GM12878 (cell line): Measurements from ENCODE around the gene HS6ST1. TPM values are rescaled to one million over a fixed set of nuclear protein-coding genes. Genes with fewer than 3 reads are reported as not detected.

Experiments used
- ATAC-seq: fragments of 200-7000 bp; cut with Tn5 transposase; 3 replicates; pipeline ENCODE4 v1.9.1; 2020; ENCODE audit warnings: mild to moderate bottlenecking, moderate library complexity
- BruUV-seq: library from RNA; stranded (reverse); fragments of 400-500 nt; replicated peaks from 2 replicates; lab custom pipeline; 2021; lab: Mats Ljungman, UMichigan
- CTCF ChIA-PET: fragments of 300-600 bp; sonication (Branson Sonifier 250); formaldehyde crosslinking; extraction: SDS; loops from one replicate; lab custom pipeline; 2021; ENCODE audit warnings: inconsistent platforms; lab: Yijun Ruan, JAX
- POLR2A ChIA-PET: fragments of 350-600 bp; formaldehyde crosslinking; extraction: SDS; loops from one replicate; lab custom pipeline; 2021; ENCODE audit warnings: inconsistent platforms; lab: Charles Lee
- RAD21 ChIA-PET: fragments of 300-600 bp; sonication (Branson Sonifier 250); formaldehyde crosslinking; loops from one replicate; lab custom pipeline; 2023; ENCODE audit warnings: antibody characterized with exemption; ENCODE audit not compliant: unreplicated experiment; lab: Charles Lee
- SMC1A ChIA-PET: fragments of 300-600 bp; sonication (Branson Sonifier 250); formaldehyde crosslinking; loops from one replicate; lab custom pipeline; 2023; ENCODE audit not compliant: unreplicated experiment, uncharacterized antibody; lab: Charles Lee
- DNase-seq: peaks from one replicate; pipeline ENCODE4 v3.0.0-alpha.2; 2011; ENCODE audit warnings: low read depth, low spot score
- FAIRE-seq: peaks from 3 replicates; lab custom pipeline; 2011; peaks lifted over from hg19 to GRCh38; lab: Jason Lieb, UNC
- H2AFZ ChIP-seq: 2 replicates; pipeline ENCODE4 v1.6.0; 2011; ENCODE audit warnings: low read depth, low read length, control low read depth; ENCODE audit not compliant: control insufficient read depth
- H3K27ac ChIP-seq: 2 replicates; pipeline ENCODE4 v1.5.1; 2011; ENCODE audit warnings: control low read depth; ENCODE audit not compliant: control insufficient read depth, insufficient read depth
- H3K27me3 ChIP-seq, 2 experiments: replicated peaks in 1 of 2; 2 replicates each; pipeline versions ENCODE4 v1.6.0 to v1.6.1; 2011; ENCODE audit warnings: low read length in 1 of 2; ENCODE audit not compliant: control insufficient read depth in 2 of 2, insufficient read depth in 2 of 2
- H3K36me3 ChIP-seq, 2 experiments: 2 replicates each; pipeline ENCODE4 v1.5.1; 2011; ENCODE audit warnings: low read length in 1 of 2; ENCODE audit not compliant: control insufficient read depth in 2 of 2, insufficient read depth in 2 of 2
- H3K4me1 ChIP-seq: 2 replicates; pipeline ENCODE4 v1.6.1; 2011; ENCODE audit warnings: mild to moderate bottlenecking, low read length, moderate library complexity, mixed read lengths; ENCODE audit not compliant: control insufficient read depth, insufficient read depth
- H3K4me2 ChIP-seq: 2 replicates; pipeline ENCODE4 v1.6.0; 2011; ENCODE audit warnings: control low read depth; ENCODE audit not compliant: control insufficient read depth, insufficient read depth
- H3K4me3 ChIP-seq: fragments of 200-600 bp; sonication (generic); 2 replicates; pipeline ENCODE4 v1.5.1; 2016
- H3K79me2 ChIP-seq: 2 replicates; pipeline ENCODE4 v1.6.0; 2011; ENCODE audit warnings: low read length; ENCODE audit not compliant: control insufficient read depth, insufficient read depth
- H3K9ac ChIP-seq: 2 replicates; pipeline ENCODE4 v1.8.0; 2011; ENCODE audit warnings: low read length, control low read depth, mixed read lengths; ENCODE audit not compliant: control insufficient read depth, insufficient read depth
- H3K9me3 ChIP-seq: replicated peaks from 3 replicates; pipeline ENCODE4 v1.5.1; 2011; ENCODE audit warnings: mild to moderate bottlenecking, low read length; ENCODE audit not compliant: control insufficient read depth, insufficient read depth
- H4K20me1 ChIP-seq: 2 replicates; pipeline ENCODE4 v1.6.0; 2011; ENCODE audit not compliant: control insufficient read depth, insufficient read depth
- ATF2 ChIP-seq: IDR thresholded peaks from 2 replicates; pipeline ENCODE4 v1.6.1; 2012; ENCODE audit warnings: low read length, inconsistent platforms
- CREB1 ChIP-seq: IDR thresholded peaks from 2 replicates; pipeline ENCODE4 v1.6.1; 2012; ENCODE audit warnings: low read depth, mild to moderate bottlenecking, inconsistent platforms
- FOS ChIP-seq: IDR thresholded peaks from 3 replicates; pipeline ENCODE4 v1.6.1; 2011; ENCODE audit warnings: borderline replicate concordance; ENCODE audit not compliant: insufficient read length; ENCODE audit errors: extremely low read depth
- LARP7 ChIP-seq: fragments of 450-650 bp; IDR thresholded peaks from 2 replicates; pipeline ENCODE4 v1.6.1; 2017; ENCODE audit warnings: mild to moderate bottlenecking
- MAX ChIP-seq: IDR thresholded peaks from 2 replicates; pipeline ENCODE4 v1.6.1; 2012; ENCODE audit warnings: low read depth, low read length, improper control_type of control experiment
- ZBED1 ChIP-seq: IDR thresholded peaks from 2 replicates; pipeline ENCODE4 v1.6.1; 2016; ENCODE audit warnings: borderline replicate concordance
- WGBS: methylation state at CpG from one replicate; pipeline ENCODE4 v1.1.6; 2016; ENCODE audit warnings: low lambda C conversion rate; ENCODE audit not compliant: insufficient replicate concordance, insufficient coverage; ENCODE audit errors: missing lambda C conversion rate; 5-methylcytosine and 5-hydroxymethylcytosine counted together
- in situ Hi-C: fragments of 300-500 bp; cut with MboI; formaldehyde crosslinking; loops from 9 replicates; pipeline ENCODE4 v1.14.3; 2018; ENCODE audit warnings: mixed read lengths
- intact Hi-C: fragments of 100-400 bp; cut with micrococcal nuclease; formaldehyde crosslinking; loops from one replicate; pipeline ENCODE4 v1.14.2; 2022; ENCODE audit not compliant: unreplicated experiment
- polyA plus RNA-seq, 11 experiments: library from polyadenylated mRNA; depleted of rRNA in 4 of 11; unstranded in 6 of 11; stranded (reverse) in 5 of 11; fragments of >200 nt; fragmentation: Nextera tagmentation in 4 of 11; fragmentation: Illumina TruSeq in 1 of 11; extraction: Ambion mirVana in 4 of 11; extraction: Trizol in 1 of 11; gene quantifications; 1 replicate in 1 of 11; 2 replicates in 10 of 11; pipeline versions ENCODE4 v1.2.1 to v1.2.3, GENCODE V29; 2011 to 2016; ENCODE audit warnings: inconsistent platforms in 2 of 11, missing spikeins in 2 of 11, low read depth in 1 of 11
- total RNA-seq, 4 experiments: library from RNA; depleted of rRNA in 3 of 4; stranded (reverse); fragments of >200 nt in 3 of 4; fragmentation: Illumina TruSeq in 1 of 4; extraction: Trizol in 1 of 4; gene quantifications; 2 replicates each; pipeline versions ENCODE4 v1.2.1 to v1.2.3, GENCODE V29; 2013 to 2021

Gene HS6ST1
- total and polyA plus RNA-seq, 10 of the 15 experiments (the other 5 are each of a cell fraction or from before 2014, with no cell fraction given), result 0.48 to 17.0 (median 4.7) TPM

- 75% methylated on average over 12 of the region's 12 CpGs for WGBS
- in situ Hi-C loops, result no loop called here
Measured at GRCh38 chr2:128286905-128287779, 31.5 kb downstream of the HS6ST1 start.

More at GRCh38 chr2:128286905-128287779, 31.5 kb downstream of the HS6ST1 start:
- POLR2A ChIA-PET, result no interaction called here
- intact Hi-C loops, result no loop called here
- SMC1A ChIA-PET, result no interaction called here
- FAIRE-seq (no peak), DNase-seq (no peak), ATAC-seq (no peak)
- no peaks in the 10 kb centered on the region; the same call in 1 of the 2 replicates for H4K20me1 ChIP-seq
- H3K79me2 ChIP-seq, result no peaks in the 10 kb centered on the region
- RAD21 ChIA-PET, result no interaction called here
- H3K36me3 ChIP-seq, result peaks cover 0 to 5% of the 10 kb centered on the region in 2 experiments; a peak in 2 of 4 replicates
- H3K27ac ChIP-seq, result no peak overlapping the region
- CTCF ChIA-PET, result no interaction called here
- no TSS peak for BruUV-seq
- no peak for TF ChIP-seq ZBED1
- TF ChIP-seq MAX, result no peak
- TF ChIP-seq LARP7, result no peak
- TF ChIP-seq ATF2, result no peak
- no peak for TF ChIP-seq FOS
- no peak for TF ChIP-seq CREB1
- H3K4me2 ChIP-seq, result no peak overlapping the region
- H3K4me3 ChIP-seq, result no peak overlapping the region
- H3K4me1 ChIP-seq, result no peaks in the 10 kb centered on the region
- no peak overlapping the region for H3K9ac ChIP-seq
- H3K27me3 ChIP-seq, result no peaks in the 10 kb centered on the region
- no peak overlapping the region for H2AFZ ChIP-seq
- H3K9me3 ChIP-seq, result no peaks in the 10 kb centered on the region
